HG03097 (cell line): ENCODE data around the gene WDR62.

ENCODE experiments used
- ATAC-seq: cut with Tn5 transposase; IDR thresholded peaks from one replicate; pipeline ENCODE4 v1.9.1; 2021; ENCODE audit not compliant: unreplicated experiment, low FRiP score

Gene WDR62

DNA sequence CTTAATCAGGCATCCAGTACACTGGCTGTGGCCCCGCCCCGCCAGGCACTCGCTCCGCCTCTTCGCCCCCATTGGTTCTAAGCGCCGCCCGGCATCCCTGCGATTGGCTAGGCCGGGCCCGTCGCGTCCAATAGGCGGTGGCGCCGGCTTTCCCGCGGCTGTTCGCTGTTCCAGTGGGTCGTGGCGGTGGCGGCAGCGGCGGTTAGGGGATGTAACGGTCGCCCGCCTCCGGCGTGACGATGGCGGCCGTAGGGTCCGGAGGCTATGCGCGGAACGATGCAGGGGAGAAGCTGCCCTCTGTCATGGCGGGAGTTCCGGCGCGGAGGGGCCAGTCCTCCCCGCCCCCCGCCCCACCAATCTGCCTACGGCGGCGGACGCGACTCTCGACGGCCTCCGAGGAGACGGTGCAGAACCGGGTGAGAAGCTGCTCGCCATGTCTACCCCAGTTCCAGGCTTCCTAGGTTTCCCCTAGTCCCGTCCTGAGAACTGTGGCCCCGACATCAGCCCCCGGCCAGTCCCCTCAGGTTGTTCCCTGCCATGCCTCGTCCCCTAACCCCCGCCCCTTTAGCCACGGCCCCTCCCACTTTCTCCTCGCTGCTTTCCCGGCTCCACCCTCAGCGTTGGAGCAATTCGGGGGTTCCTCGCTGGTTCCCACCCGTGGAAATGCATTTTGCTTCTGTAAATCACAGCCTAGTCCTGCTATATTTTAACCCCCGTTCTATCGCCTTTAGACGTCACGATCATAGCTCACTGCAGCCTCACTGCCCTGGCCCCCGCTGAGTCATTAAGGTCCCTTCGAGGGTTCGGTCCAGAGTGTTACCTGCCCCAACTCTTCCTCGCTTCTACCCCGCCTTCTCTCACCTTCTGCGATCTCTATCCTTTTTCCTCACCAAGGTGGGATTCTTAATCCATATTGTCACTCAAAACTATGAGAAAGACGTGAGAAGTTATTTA lies at the start of gene WDR62:
TSS of gene WDR62 (plus strand) at position 165 of the 954 bp plus-strand sequence. CDS start at position 240, 75 bp downstream.
- peak; percentile 78 for ATAC-seq

DNA sequence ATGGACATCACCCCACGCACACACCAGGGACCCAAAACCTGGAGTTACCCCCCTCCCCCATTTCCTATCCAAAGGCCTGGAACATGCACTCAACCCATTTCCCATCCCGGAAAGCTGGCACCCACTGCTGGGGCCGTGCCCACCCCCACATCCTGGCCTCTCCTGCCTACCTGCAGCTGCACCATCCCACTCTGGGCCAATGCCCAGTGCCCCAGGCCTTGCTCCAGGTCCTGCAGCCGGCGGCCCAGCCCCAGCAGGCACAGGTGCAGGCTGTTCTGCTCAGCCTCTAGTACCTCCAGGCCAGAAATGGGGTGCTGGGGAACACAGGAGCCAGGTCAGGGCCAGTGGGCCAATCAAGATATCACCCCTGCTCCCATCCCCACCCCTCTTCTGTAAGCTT lies 47.7 kb upstream of the WDR62 start:
- no peak for ATAC-seq

GRCh38 chr19:36008336-36008978 lies 46.2 kb upstream of the WDR62 start, which contains the start of gene SYNE4:
SYNE4 (minus strand) TSS chr19:36008813; CDS start chr19:36008681, 132 bp downstream.
- ATAC-seq: no peak

GRCh38 chr19:36009220-36009619 lies 45.5 kb upstream of the WDR62 start:
- ATAC-seq: no peak

- no peak for ATAC-seq
These were observed 44.9 kb upstream of the WDR62 start for GRCh38 chr19:36009633-36010379.

GRCh38 chr19:36010402-36010801 lies 44.3 kb upstream of the WDR62 start:
- ATAC-seq: no peak

GRCh38 chr19:36013280-36014011 lies 41.3 kb upstream of the WDR62 start:
- no peak for ATAC-seq

GRCh38 chr19:36014012-36014924 lies 40.4 kb upstream of the WDR62 start, which contains the start of gene ALKBH6:
ALKBH6 (minus strand) TSS chr19:36014213; CDS start chr19:36013397, 816 bp downstream.
- ATAC-seq: peak; percentile 94

GRCh38 chr19:36019061-36019670 lies 35.5 kb upstream of the WDR62 start:
- ATAC-seq: no peak

DNA sequence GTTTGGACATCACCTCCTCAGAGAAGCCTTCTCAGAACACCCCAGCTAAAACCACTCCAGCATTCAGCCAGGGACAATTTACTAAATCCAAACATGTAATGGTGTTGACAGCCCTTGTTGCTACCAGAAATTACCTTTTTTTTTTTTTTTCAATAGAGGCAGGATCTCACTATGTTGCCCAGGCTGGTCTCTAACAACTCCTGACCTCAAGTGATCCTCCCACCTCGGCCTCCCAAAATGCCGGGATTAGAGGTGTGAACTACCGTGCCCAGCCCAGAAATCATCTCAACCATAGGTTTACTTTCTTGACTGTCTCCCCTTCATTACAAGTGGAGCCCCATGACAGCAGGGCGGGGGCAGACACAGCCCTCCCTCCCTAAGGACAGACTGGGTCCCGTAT lies 31.3 kb upstream of the WDR62 start:
- no peak for ATAC-seq

GRCh38 chr19:36025541-36025940 lies 29.2 kb upstream of the WDR62 start:
- ATAC-seq: no peak

DNA sequence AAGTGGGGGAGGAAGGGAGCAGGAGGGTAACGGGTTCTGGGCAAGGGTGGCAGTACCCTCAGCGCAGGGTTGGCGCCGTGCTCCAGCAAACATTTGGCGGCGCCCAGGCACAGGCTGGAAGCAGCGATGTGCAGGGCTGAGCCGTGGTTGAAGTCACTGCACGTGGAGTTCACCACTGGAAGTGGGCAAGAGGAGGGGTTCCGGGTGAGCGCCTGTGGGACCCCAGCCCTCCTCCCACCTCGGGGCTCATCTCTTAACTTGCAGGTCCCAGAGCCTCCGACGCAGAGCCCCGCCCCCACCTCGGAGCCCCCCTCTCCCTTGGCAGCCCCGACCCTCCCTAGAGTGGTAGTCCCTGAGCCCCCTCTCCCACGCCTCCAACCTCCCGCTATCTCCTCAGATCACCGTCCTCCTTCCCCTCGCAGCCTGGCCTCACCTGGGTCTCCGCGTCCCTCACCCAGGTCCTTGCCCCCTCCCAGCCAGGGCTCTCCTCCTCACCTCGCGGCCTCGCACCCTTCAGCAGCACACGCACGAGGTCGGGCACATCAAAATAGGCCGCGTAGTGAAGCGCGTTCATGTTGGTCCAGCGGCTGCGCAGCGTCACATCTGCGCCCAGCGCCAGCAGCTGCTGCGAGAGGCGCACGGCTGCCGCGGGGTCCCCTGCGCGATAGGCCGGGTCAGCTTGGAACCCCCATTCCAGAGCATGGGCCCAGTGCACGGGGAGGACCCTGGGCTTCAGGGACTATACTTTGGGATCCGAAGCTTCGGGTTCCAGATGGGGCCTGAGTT lies 28.4 kb upstream of the WDR62 start:
- no peak for ATAC-seq

DNA sequence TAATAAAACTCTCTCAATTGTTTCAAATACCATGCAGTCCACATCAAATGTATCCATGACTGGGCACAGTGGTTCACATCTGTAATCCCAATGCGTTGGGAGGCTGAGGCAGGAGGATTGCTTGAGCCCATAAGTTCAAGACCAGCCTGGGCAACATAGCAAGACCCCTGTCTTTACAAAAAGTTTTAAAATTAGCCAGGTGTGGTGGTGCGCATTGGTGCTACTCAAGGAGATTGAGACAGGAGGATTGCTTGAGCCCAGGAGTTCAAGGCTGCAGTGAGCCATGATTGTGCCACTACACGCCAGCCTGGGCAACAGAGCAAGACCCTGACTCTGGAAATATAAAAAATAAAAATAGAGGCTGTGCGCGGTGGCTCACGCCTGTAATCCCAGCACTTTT lies 27.0 kb upstream of the WDR62 start:
- no peak for ATAC-seq

GRCh38 chr19:36028313-36029041 lies 26.2 kb upstream of the WDR62 start:
- ATAC-seq: no peak

GRCh38 chr19:36030264-36031148 lies 24.2 kb upstream of the WDR62 start:
- ATAC-seq: no peak

DNA sequence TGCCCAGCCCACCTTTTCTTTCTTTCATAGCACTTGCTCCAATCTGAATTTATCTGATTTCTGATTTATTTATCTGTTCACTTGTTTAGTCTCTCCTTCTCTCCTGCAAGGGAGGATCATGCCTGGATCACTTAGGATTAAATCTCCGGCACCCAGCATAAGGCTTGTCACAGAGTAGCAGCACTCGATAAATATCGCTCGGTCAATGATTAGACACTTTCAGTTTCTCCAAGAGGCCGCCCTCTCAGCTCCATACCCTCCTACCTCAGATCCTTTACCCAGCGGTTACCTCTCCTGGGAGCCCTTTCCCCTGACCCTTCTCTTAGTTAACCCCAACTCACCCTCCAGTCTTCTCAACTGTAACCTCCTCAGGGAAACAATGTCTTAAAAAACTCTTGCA lies 23.4 kb upstream of the WDR62 start:
- ATAC-seq: no peak
